ENCODE measurements around the gene MACROD2. TPM values are rescaled to one million over a fixed set of nuclear protein-coding genes. Genes with fewer than 3 reads are reported as not detected.

MACROD2 gene
- total and polyA plus RNA-seq, 7 donors: 0.20 to 4.8 (median 0.87) TPM

GRCh38 chr20:15742087-15742486 is 1746.8 kb downstream of the MACROD2 start:
- H3K9me3 ChIP-seq: peaks cover 6% of the 10 kb centered on the region
- no peak overlapping the region for H3K27ac ChIP-seq
- H3K4me1 ChIP-seq: no peaks in the 10 kb centered on the region
- no peak overlapping the region for H3K4me3 ChIP-seq
- no peaks in the 10 kb centered on the region for H3K27me3 ChIP-seq (ENCODE audit: insufficient read depth in 3 of 3, low read length in 2 of 3)
- intact Hi-C loops (cut with DNase I): no loop called here
- WGBS, 3 donors: 51 to 67% (median 65%) methylated on average over 1 of the region's 1 CpG
- no peak for ATAC-seq
- TF ChIP-seq, protein P1, sequence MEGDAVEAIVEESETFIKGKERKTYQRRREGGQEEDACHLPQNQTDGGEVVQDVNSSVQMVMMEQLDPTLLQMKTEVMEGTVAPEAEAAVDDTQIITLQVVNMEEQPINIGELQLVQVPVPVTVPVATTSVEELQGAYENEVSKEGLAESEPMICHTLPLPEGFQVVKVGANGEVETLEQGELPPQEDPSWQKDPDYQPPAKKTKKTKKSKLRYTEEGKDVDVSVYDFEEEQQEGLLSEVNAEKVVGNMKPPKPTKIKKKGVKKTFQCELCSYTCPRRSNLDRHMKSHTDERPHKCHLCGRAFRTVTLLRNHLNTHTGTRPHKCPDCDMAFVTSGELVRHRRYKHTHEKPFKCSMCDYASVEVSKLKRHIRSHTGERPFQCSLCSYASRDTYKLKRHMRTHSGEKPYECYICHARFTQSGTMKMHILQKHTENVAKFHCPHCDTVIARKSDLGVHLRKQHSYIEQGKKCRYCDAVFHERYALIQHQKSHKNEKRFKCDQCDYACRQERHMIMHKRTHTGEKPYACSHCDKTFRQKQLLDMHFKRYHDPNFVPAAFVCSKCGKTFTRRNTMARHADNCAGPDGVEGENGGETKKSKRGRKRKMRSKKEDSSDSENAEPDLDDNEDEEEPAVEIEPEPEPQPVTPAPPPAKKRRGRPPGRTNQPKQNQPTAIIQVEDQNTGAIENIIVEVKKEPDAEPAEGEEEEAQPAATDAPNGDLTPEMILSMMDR (IDR thresholded peaks at IDR 0.05): no peak
- no peak for DNase-seq
- H3K36me3 ChIP-seq (ENCODE audit: insufficient read depth in 1 of 2, low read depth in 1 of 2): no peaks in the 10 kb centered on the region

GRCh38 chr20:15742627-15743026 is 1747.3 kb downstream of the MACROD2 start:
- no peaks in the 10 kb centered on the region for H3K36me3 ChIP-seq (ENCODE audit: insufficient read depth in 1 of 2, low read depth in 1 of 2)
- H3K27me3 ChIP-seq (ENCODE audit: insufficient read depth in 3 of 3, low read length in 2 of 3): no peaks in the 10 kb centered on the region
- ATAC-seq (no peak), DNase-seq (no peak)
- intact Hi-C loops (cut with DNase I): no loop called here
- no peak overlapping the region for H3K27ac ChIP-seq
- no peaks in the 10 kb centered on the region for H3K4me1 ChIP-seq
- 75 to 90% (median 88%) methylated on average over 1 of the region's 1 CpG for WGBS, 3 donors
- H3K4me3 ChIP-seq: no peak overlapping the region
- peaks cover 11% of the 10 kb centered on the region for H3K9me3 ChIP-seq
- TF ChIP-seq, protein P1 (IDR thresholded peaks at IDR 0.05): no peak

DNA sequence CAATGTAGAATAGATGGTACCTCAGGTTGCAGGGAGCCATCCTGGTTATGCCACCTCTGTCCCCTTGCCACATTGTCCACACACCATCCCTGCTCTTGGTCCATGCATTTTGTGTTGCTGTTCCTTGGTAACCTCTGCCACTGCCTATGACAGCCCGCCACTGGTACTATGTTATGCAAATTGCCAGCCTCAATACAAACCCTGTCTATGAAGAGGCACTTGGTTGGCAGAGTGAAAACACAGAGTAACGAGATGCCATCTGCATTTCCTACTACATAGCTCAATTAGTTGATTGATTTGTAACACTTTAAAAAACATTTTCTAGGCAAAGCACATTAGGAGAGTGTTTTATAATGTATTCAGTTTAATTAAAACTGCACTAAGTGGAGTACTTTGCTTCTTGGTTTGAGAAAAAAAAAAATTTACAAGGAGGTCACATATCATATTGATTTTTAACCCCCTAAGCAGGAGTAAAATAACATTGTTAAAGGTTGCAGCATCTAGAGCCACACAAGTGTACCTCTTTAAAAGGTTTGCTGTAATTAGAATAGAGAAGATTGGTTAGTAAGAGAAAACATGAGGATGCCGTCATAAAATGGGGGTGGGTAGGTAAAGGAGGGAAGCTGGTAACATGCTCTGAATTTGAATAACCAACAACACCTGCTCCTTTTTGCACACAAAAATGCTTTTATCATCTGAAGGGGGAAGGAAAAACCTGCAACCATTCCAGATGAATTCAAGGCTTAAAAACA is 1760.9 kb downstream of the MACROD2 start:
- WGBS, 3 donors: 67 to 76% (median 74%) methylated on average over 3 of the region's 3 CpGs
- Histone ChIP-seq H3K27ac (no peak overlapping the region), H3K27me3 (ENCODE audit: insufficient read depth in 3 of 3, low read length in 2 of 3) (no peaks in the 10 kb centered on the region), H3K36me3 (ENCODE audit: insufficient read depth in 1 of 2, low read depth in 1 of 2) (no peaks in the 10 kb centered on the region), H3K9me3 (no peaks in the 10 kb centered on the region), H3K4me1 (peaks cover 5% of the 10 kb centered on the region), H3K4me3 (no peak overlapping the region)
- intact Hi-C loops (cut with DNase I): no loop called here
- ATAC-seq (no peak), DNase-seq (no peak)
- TF ChIP-seq, protein P1 (IDR thresholded peaks at IDR 0.05): no peak

- ATAC-seq (no peak), DNase-seq (no peak)
- Histone ChIP-seq H3K9me3 (no peaks in the 10 kb centered on the region), H3K4me1 (peaks cover 5% of the 10 kb centered on the region), H3K27me3 (ENCODE audit: insufficient read depth in 3 of 3, low read length in 2 of 3) (no peaks in the 10 kb centered on the region), H3K27ac (no peak overlapping the region), H3K36me3 (ENCODE audit: insufficient read depth in 1 of 2, low read depth in 1 of 2) (no peaks in the 10 kb centered on the region), H3K4me3 (no peak overlapping the region)
- WGBS, 3 donors: 43 to 50% (median 45%) methylated on average over 2 of the region's 2 CpGs
- intact Hi-C loops (cut with DNase I): no loop called here
- TF ChIP-seq, protein P1 (IDR thresholded peaks at IDR 0.05): no peak
These were observed 1761.4 kb downstream of the MACROD2 start for GRCh38 chr20:15756754-15757115.

GRCh38 chr20:15759594-15759993 is 1764.3 kb downstream of the MACROD2 start:
- H3K4me1 ChIP-seq: peaks cover 5% of the 10 kb centered on the region
- intact Hi-C loops (cut with DNase I): no loop called here
- TF ChIP-seq, protein P1 (IDR thresholded peaks at IDR 0.05): no peak
- no peaks in the 10 kb centered on the region for H3K9me3 ChIP-seq
- 35 to 43% (median 39%) methylated on average over 6 of the region's 6 CpGs for WGBS, 3 donors
- H3K4me3 ChIP-seq: no peak overlapping the region
- no peaks in the 10 kb centered on the region for H3K27me3 ChIP-seq (ENCODE audit: insufficient read depth in 3 of 3, low read length in 2 of 3)
- H3K27ac ChIP-seq: no peak overlapping the region
- H3K36me3 ChIP-seq (ENCODE audit: insufficient read depth in 1 of 2, low read depth in 1 of 2): no peaks in the 10 kb centered on the region
- DNase-seq: no peak
- no peak for ATAC-seq

Data from psoas muscle (tissue), 8 donors.